Loucy (cell line): ENCODE measurements around the gene S1PR3.

ENCODE experiments used
- EZH2phosphoT487 ChIP-seq: fragments of 200-600 bp; IDR thresholded peaks from 2 replicates; pipeline ENCODE4 v1.6.1; 2018; ENCODE audit warnings: antibody characterized with exemption, mild to moderate bottlenecking, moderate library complexity, borderline replicate concordance
- TF ChIP-seq, protein P1 (sequence below): fragments of 200-600 bp; sonication (generic); conservative IDR thresholded peaks from 2 replicates; pipeline ENCODE4 v1.5.1; 2014; ENCODE audit warnings: mild to moderate bottlenecking, antibody characterized with exemption, low read length

DNA sequence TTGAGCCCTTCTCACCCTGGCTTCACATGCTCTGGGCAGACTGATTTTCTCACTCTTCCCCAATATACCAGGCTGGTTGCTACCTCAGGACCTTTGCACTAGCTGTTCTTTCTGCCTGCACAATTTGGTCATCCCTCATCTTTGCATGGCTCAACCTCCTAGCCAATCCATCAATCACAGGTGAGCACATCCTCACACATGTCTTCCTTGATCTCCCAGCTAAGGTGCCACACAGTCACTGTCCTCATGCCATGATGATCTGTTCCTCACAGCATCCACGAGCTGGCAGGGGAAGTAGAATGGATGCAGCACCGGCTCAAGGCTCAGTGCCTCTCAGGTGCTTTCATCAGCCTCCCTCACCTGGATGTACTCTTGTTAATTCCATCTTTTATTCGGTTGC is 30.6 kb upstream of the S1PR3 start:
- TF ChIP-seq, protein P1, sequence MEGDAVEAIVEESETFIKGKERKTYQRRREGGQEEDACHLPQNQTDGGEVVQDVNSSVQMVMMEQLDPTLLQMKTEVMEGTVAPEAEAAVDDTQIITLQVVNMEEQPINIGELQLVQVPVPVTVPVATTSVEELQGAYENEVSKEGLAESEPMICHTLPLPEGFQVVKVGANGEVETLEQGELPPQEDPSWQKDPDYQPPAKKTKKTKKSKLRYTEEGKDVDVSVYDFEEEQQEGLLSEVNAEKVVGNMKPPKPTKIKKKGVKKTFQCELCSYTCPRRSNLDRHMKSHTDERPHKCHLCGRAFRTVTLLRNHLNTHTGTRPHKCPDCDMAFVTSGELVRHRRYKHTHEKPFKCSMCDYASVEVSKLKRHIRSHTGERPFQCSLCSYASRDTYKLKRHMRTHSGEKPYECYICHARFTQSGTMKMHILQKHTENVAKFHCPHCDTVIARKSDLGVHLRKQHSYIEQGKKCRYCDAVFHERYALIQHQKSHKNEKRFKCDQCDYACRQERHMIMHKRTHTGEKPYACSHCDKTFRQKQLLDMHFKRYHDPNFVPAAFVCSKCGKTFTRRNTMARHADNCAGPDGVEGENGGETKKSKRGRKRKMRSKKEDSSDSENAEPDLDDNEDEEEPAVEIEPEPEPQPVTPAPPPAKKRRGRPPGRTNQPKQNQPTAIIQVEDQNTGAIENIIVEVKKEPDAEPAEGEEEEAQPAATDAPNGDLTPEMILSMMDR, result no peak
- TF ChIP-seq EZH2phosphoT487, result no peak
